Neural progenitor cell (in vitro differentiated cells): Measurements from ENCODE around the gene TREH.
"Not testable (repeated sequence)": the region's sequence is repeated elsewhere in the genome, so short reads cannot be mapped to it uniquely, and the experiment has no call there.

Source experiments
- EZH2 ChIP-seq: fragments of 200-600 bp; sonication (generic); IDR thresholded peaks from 2 replicates; pipeline ENCODE4 v1.6.1; 2017; ENCODE audit warnings: antibody characterized with exemption, mild to moderate bottlenecking, moderate library complexity
- TF ChIP-seq, protein P1 (sequence below): fragments of 200-600 bp; sonication (generic); IDR thresholded peaks from 2 replicates; pipeline ENCODE4 v1.5.1; 2017; ENCODE audit warnings: antibody characterized with exemption, mild to moderate bottlenecking

DNA sequence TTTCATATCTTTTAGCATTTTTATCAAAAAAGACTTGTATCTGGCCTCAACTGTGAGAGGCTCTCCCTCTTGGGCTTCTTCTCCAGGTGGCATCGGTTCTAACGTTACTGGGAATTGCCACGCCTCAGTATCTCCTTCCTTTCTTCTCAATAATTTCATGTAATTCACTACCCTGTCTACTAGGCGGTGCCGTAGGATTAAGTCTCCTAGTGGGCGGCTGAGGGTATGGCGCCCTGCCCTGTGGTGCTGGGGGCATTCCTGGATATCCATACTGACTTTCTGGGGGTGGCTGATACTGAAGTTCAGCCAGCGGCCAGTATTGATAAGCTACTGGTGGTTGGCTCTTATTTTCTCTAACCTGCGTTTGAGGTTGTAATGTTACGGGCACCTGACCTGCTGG, 48.7 kb upstream of the TREH start:
- TF ChIP-seq, protein P1, sequence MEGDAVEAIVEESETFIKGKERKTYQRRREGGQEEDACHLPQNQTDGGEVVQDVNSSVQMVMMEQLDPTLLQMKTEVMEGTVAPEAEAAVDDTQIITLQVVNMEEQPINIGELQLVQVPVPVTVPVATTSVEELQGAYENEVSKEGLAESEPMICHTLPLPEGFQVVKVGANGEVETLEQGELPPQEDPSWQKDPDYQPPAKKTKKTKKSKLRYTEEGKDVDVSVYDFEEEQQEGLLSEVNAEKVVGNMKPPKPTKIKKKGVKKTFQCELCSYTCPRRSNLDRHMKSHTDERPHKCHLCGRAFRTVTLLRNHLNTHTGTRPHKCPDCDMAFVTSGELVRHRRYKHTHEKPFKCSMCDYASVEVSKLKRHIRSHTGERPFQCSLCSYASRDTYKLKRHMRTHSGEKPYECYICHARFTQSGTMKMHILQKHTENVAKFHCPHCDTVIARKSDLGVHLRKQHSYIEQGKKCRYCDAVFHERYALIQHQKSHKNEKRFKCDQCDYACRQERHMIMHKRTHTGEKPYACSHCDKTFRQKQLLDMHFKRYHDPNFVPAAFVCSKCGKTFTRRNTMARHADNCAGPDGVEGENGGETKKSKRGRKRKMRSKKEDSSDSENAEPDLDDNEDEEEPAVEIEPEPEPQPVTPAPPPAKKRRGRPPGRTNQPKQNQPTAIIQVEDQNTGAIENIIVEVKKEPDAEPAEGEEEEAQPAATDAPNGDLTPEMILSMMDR = peak; percentile 45
- TF ChIP-seq EZH2 = not testable (repeated sequence)
